PC-9 (cell line): ENCODE data around the gene FAM124B. TPM values are rescaled to one million over a fixed set of nuclear protein-coding genes. Genes with fewer than 3 reads are reported as not detected.

Experiments
- BruUV-seq: library from RNA; stranded (reverse); fragments of 400-500 nt; replicated peaks from 2 replicates; lab custom pipeline; 2021; lab: Mats Ljungman, UMichigan
- CTCF ChIA-PET: fragments of 300-600 bp; sonication (Branson Sonifier 250); formaldehyde crosslinking; loops from one replicate; lab custom pipeline; 2022; ENCODE audit warnings: antibody characterized with exemption; lab: Charles Lee
- POLR2A ChIA-PET: fragments of 300-600 bp; sonication (Branson Sonifier 250); formaldehyde crosslinking; loops from one replicate; lab custom pipeline; 2022; ENCODE audit warnings: antibody characterized with exemption; ENCODE audit not compliant: unreplicated experiment; lab: Charles Lee
- DNase-seq, 2 experiments: peaks; one replicate each; pipeline versions ENCODE4 v3.0.0 to v3.0.0-alpha.2; 2015 to 2022; ENCODE audit warnings: mixed read lengths in 1 of 2
- H2AFZ ChIP-seq: fragments of 200-600 bp; sonication (generic); 2 replicates; pipeline ENCODE4 v1.8.1; 2017; ENCODE audit warnings: antibody characterized with exemption
- H3F3A ChIP-seq: fragments of 200-600 bp; sonication (generic); 2 replicates; pipeline ENCODE4 v1.8.1; 2017; ENCODE audit warnings: antibody characterized with exemption, mild to moderate bottlenecking, low read depth; ENCODE audit not compliant: insufficient read depth
- H3K27ac ChIP-seq: fragments of 200-600 bp; sonication (generic); 2 replicates; pipeline ENCODE4 v1.6.1; 2016; ENCODE audit warnings: mixed run types
- H3K27me3 ChIP-seq: fragments of 200-600 bp; sonication (generic); 2 replicates; pipeline ENCODE4 v1.6.1; 2016; ENCODE audit warnings: low read depth, mixed run types; ENCODE audit not compliant: insufficient read depth
- H3K36me3 ChIP-seq: fragments of 200-600 bp; sonication (generic); 2 replicates; pipeline ENCODE4 v1.6.1; 2016; ENCODE audit warnings: low read depth, mixed run types
- H3K4me1 ChIP-seq: fragments of 200-600 bp; sonication (generic); replicated peaks from 2 replicates; pipeline ENCODE4 v1.6.1; 2016; ENCODE audit warnings: mixed run types; ENCODE audit not compliant: insufficient read depth
- H3K4me2 ChIP-seq: fragments of 200-600 bp; sonication (generic); 2 replicates; pipeline ENCODE4 v1.6.1; 2017; ENCODE audit warnings: mixed run types
- H3K4me3 ChIP-seq: fragments of 200-600 bp; sonication (generic); 2 replicates; pipeline ENCODE4 v1.6.1; 2016; ENCODE audit warnings: mixed run types
- H3K79me2 ChIP-seq: fragments of 200-600 bp; sonication (generic); 2 replicates; pipeline ENCODE4 v1.6.1; 2017; ENCODE audit warnings: low read depth, mixed run types
- H3K9me2 ChIP-seq: fragments of 200-600 bp; sonication (generic); 2 replicates; pipeline ENCODE4 v1.8.1; 2017; ENCODE audit warnings: mild to moderate bottlenecking; ENCODE audit not compliant: insufficient read depth
- H3K9me3 ChIP-seq: fragments of 200-600 bp; sonication (generic); 2 replicates; pipeline ENCODE4 v1.8.1; 2016; ENCODE audit warnings: low read depth; ENCODE audit not compliant: insufficient read depth
- H4K20me1 ChIP-seq: fragments of 200-600 bp; sonication (generic); 2 replicates; pipeline ENCODE4 v1.8.1; 2017; ENCODE audit not compliant: insufficient read depth
- EZH2 ChIP-seq: fragments of 200-600 bp; sonication (generic); IDR thresholded peaks from 2 replicates; pipeline ENCODE4 v1.8.0; 2017; ENCODE audit warnings: antibody characterized with exemption, low read depth
- intact Hi-C: fragments of 100-400 bp; cut with micrococcal nuclease; formaldehyde crosslinking; loops from one replicate; pipeline ENCODE4 v1.10.0; 2022; ENCODE audit not compliant: unreplicated experiment
- total RNA-seq: library from RNA; stranded (reverse); gene quantifications from 2 replicates; pipeline ENCODE4 v1.2.3, GENCODE V29; 2021
- TF ChIP-seq, protein P1 (sequence below): fragments of 200-600 bp; sonication (generic); conservative IDR thresholded peaks from 2 replicates; pipeline ENCODE4 v1.6.1; 2017; ENCODE audit warnings: mixed run types, antibody characterized with exemption, mild to moderate bottlenecking, moderate library complexity

FAM124B gene
- total RNA-seq, 1 experiment from 2014 or later = 0.17 TPM

GRCh38 chr2:224412141-224413015 lies 10.5 kb upstream of the FAM124B start:
- no peaks in the 10 kb centered on the region for H3K36me3 ChIP-seq
- H3K4me1 ChIP-seq = peaks cover 6% of the 10 kb centered on the region
- H3K4me3 ChIP-seq = no peak overlapping the region
- no peak overlapping the region for H3K4me2 ChIP-seq
- no peaks in the 10 kb centered on the region for H4K20me1 ChIP-seq
- no peaks in the 10 kb centered on the region for H3K9me3 ChIP-seq
- peaks cover 6% of the 10 kb centered on the region; the same call in 1 of the 2 replicates for H3F3A ChIP-seq
- H3K9me2 ChIP-seq = no peaks in the 10 kb centered on the region
- no TSS peak for BruUV-seq
- ChIA-PET POLR2A (interaction anchor here (0.6 kb wide), 1 partner anchor 403 kb away, joined by 5 read pairs; no protein-coding TSS in a partner anchor), CTCF (no interaction called here)
- no peaks in the 10 kb centered on the region for H3K79me2 ChIP-seq
- H3K27me3 ChIP-seq = no peaks in the 10 kb centered on the region
- intact Hi-C loops = no loop called here
- no peak overlapping the region for H3K27ac ChIP-seq
- H2AFZ ChIP-seq = no peak overlapping the region
- no peak for DNase-seq
- TF ChIP-seq EZH2 = no peak

- Histone ChIP-seq H3F3A (no peaks in the 10 kb centered on the region), H3K4me2 (no peak overlapping the region), H3K27me3 (no peaks in the 10 kb centered on the region), H3K4me1 (no peaks in the 10 kb centered on the region), H3K36me3 (no peaks in the 10 kb centered on the region), H3K4me3 (no peak overlapping the region), H3K9me3 (0 out of 2 replicates have a peak, but pooled peaks cover 2% of the 10 kb centered on the region), H3K79me2 (no peaks in the 10 kb centered on the region), H3K9me2 (no peaks in the 10 kb centered on the region), H4K20me1 (no peaks in the 10 kb centered on the region), H3K27ac (no peak overlapping the region), H2AFZ (no peak overlapping the region)
- CTCF ChIA-PET = no interaction called here
- TF ChIP-seq, protein P1, sequence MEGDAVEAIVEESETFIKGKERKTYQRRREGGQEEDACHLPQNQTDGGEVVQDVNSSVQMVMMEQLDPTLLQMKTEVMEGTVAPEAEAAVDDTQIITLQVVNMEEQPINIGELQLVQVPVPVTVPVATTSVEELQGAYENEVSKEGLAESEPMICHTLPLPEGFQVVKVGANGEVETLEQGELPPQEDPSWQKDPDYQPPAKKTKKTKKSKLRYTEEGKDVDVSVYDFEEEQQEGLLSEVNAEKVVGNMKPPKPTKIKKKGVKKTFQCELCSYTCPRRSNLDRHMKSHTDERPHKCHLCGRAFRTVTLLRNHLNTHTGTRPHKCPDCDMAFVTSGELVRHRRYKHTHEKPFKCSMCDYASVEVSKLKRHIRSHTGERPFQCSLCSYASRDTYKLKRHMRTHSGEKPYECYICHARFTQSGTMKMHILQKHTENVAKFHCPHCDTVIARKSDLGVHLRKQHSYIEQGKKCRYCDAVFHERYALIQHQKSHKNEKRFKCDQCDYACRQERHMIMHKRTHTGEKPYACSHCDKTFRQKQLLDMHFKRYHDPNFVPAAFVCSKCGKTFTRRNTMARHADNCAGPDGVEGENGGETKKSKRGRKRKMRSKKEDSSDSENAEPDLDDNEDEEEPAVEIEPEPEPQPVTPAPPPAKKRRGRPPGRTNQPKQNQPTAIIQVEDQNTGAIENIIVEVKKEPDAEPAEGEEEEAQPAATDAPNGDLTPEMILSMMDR = no peak
- TF ChIP-seq EZH2 = no peak
- intact Hi-C loops = no loop called here
- DNase-seq = no peak
- POLR2A ChIA-PET = interaction anchor here (0.7 kb wide), 1 partner anchor 359 kb away, joined by 3 read pairs; no protein-coding TSS in a partner anchor
- BruUV-seq = no TSS peak
Observed at GRCh38 chr2:224410946-224411561, 9.1 kb upstream of the FAM124B start.

DNA sequence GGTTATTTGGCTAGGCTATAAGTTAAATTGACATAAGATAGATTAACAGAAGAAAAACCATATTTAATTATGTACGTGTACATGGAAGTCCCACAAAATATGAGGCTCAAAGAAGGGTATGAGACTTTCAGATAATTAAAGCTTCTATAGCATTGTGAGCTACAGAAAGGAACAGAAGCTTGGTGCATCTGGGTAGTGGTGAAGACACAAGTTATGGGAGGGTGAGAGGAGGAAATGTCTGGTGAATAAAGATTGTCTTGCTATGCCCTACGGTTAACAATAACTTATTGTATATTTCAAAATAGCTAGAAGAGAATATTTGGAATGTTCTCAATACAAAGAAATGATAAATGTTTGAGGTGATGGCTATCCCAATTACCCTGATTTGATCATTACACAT lies 6.8 kb upstream of the FAM124B start:
- TF ChIP-seq, protein P1 = no peak
- no peak for TF ChIP-seq EZH2
- Histone ChIP-seq H4K20me1 (no peaks in the 10 kb centered on the region), H3K9me2 (no peaks in the 10 kb centered on the region), H3K4me2 (no peak overlapping the region), H3K36me3 (no peaks in the 10 kb centered on the region), H3K4me1 (no peaks in the 10 kb centered on the region), H3K4me3 (no peak overlapping the region), H3F3A (no peaks in the 10 kb centered on the region), H3K27me3 (no peaks in the 10 kb centered on the region), H3K27ac (no peak overlapping the region), H2AFZ (no peak overlapping the region), H3K79me2 (no peaks in the 10 kb centered on the region), H3K9me3 (0 out of 2 replicates have a peak, but pooled peaks cover 3% of the 10 kb centered on the region)
- intact Hi-C loops = no loop called here
- BruUV-seq = no TSS peak
- ChIA-PET CTCF (interaction anchor here (0.6 to 0.7 kb wide), 2 partner anchors 161 to 873 kb away, joined by 8 to 12 read pairs; no protein-coding TSS in a partner anchor), POLR2A (no interaction called here)
- DNase-seq = no peak
